RCC 7860 (cell line): ENCODE results near the gene SPPL2C.

Experiments used
- DNase-seq: peaks from one replicate; pipeline ENCODE4 v3.0.0-alpha.2; 2015; ENCODE audit warnings: low spot score
- FAIRE-seq: peaks from 2 replicates; lab custom pipeline; 2012; peaks lifted over from hg19 to GRCh38; lab: Jason Lieb, UNC

The SPPL2C gene, protein sequence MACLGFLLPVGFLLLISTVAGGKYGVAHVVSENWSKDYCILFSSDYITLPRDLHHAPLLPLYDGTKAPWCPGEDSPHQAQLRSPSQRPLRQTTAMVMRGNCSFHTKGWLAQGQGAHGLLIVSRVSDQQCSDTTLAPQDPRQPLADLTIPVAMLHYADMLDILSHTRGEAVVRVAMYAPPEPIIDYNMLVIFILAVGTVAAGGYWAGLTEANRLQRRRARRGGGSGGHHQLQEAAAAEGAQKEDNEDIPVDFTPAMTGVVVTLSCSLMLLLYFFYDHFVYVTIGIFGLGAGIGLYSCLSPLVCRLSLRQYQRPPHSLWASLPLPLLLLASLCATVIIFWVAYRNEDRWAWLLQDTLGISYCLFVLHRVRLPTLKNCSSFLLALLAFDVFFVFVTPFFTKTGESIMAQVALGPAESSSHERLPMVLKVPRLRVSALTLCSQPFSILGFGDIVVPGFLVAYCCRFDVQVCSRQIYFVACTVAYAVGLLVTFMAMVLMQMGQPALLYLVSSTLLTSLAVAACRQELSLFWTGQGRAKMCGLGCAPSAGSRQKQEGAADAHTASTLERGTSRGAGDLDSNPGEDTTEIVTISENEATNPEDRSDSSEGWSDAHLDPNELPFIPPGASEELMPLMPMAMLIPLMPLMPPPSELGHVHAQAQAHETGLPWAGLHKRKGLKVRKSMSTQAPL

GRCh38 chr17:45844695-45845375 lies at the start of gene SPPL2C:
TSS of gene SPPL2C (plus strand) at chr17:45844881. CDS start at chr17:45844907, 26 bp downstream.
- DNase-seq: no peak

GRCh38 chr17:45800816-45801215 lies 43.9 kb upstream of the SPPL2C start:
- DNase-seq: no peak
- no peak for FAIRE-seq

More at GRCh38 chr17:45844695-45845375, at the start of gene SPPL2C:
- FAIRE-seq: no peak

- DNase-seq (no peak), FAIRE-seq (no peak)
Observed at GRCh38 chr17:45801421-45801820, 43.3 kb upstream of the SPPL2C start.

DNA sequence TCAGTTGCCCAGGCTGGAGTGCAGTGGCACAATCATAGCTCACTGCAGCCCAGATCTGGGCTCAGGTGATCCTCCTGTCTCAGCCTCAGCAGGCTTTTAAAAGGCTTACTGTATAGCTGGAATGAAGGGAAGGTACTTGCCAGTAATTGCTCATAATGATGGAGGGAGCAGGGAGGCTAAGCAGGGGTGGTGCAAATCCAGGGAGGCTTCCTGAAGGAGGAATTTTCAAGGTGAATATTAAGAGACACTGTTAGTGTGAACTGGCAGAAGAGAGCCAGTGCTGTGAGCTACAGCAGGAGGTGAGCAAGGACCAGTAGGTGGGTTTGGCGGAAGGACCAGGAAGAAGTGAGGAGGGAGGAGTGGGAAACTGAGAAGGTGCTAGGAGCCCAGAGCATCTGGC lies 35.8 kb upstream of the SPPL2C start:
- no peak for DNase-seq
- FAIRE-seq: no peak

GRCh38 chr17:45809499-45809898 lies 35.2 kb upstream of the SPPL2C start:
- FAIRE-seq: no peak
- DNase-seq: no peak

DNA sequence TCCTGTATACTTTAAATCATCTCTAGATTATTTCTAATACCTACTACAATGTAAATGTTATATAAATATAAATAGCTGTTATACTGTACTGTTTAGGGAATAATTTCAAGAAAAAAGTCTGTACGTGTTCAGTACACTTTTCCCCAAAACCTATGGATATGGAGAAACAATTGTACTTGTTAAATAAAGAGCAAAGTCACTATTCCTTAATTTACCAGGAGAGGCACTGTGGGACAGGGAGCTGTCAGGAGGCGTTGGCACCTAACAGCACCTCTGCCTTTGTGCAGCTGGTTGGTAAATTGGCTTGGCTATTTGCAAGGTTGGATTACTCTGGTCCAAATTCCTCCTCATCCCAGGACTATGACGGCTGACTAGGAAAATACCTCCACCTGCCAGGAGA lies 32.6 kb upstream of the SPPL2C start:
- no peak for DNase-seq
- no peak for FAIRE-seq

DNA sequence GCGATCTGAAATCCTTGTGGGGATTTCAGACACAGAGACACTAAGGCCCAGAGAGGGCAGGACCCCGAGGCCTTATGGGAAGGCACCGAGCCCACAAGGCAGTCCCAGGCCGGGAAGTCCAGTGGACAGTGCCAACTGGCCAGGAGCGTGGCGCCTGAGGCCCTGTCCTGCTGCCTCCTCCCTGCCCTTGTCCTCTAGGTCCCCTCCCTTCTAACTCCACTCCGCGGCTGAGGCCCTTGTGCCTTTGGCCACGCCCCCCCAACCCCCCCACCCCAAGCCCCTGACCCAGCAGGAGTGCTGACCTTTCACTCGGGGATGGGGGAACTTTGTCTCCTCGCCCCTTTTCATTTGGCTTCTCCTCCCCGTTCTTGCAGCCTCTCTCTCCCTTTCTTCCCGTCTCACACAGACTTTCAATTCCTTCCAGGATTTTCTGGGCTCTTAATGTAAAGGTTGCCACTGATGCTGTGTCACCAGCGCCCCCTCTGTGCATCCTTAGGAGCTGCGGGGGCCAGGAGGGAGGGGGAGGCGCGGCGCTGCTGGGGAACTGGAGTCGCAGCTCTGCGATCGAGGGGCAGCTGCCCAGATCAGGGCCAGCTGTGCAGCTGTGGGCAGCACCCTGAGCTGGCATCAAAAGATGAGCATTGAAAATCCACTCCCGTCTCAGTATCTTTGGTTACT lies 31.5 kb upstream of the SPPL2C start:
- FAIRE-seq (no peak), DNase-seq (no peak)

DNA sequence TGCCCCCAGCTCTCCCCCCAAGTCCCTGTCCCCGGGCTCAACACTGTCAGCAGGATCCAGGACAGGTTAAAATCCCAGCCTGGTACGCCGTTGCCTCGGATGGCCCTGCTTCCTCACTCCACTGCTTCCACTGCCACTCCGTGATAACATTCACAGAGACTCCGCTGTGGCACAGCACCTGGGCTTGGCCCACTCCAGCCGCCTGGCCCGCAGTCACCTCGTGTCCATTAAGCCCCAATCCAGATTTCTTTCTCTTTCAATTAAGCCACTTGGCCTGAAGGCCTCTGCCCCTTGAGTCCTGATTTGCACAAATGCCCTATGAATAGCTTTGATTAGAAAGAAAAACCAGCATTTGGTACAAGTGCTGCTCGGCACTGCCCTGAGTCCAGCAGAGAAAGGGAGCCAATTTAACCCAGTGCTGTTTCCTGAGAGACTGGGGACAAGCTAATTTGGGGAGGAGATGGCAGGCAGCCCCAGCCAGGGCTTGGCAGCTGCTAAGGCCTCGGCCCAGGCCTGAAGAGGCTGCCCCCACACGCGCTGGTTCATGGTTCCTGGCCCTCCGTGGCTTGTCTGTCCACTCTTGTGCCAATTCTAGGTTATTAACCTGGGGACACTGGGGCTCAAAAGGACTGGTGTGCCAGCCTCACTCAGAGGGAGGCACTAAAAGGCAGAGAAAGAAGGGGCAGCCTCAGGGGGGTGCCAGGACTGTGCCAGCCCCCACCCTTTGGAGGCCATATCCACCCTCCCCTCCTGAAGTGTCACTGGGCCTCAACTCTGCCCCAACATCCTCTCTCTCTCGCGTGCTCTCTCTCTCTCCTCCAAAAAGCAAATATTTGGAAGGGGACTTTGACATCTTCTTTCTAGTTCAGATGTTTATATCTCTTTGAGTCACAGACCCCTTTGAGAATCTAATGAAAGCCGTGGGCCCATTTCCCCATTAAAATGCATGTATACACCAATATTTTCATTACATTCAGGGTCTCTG lies 29.8 kb upstream of the SPPL2C start:
- DNase-seq (no peak), FAIRE-seq (no peak)

GRCh38 chr17:45815752-45816151 lies 28.9 kb upstream of the SPPL2C start:
- DNase-seq (no peak), FAIRE-seq (no peak)

DNA sequence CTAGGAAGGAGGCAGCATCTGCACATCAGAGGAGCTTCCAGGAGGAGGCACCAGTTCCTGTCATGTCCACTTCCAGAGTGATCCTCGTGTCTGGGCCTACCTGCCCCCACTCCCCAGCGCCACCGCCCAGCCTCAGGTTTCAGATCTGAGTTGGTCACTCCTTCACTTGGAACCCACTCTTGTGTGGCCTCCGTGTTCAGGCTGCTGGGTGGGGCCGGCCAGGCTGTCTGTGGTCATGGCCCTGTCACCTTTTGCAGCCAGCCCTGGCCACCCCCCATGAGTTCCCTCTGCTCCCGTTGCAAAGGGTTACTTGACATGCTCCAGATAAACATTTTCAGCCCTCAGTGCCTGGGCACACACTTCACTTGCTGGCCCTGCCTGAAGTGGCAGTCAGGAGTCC lies 26.6 kb upstream of the SPPL2C start:
- no peak for DNase-seq
- FAIRE-seq: no peak

DNA sequence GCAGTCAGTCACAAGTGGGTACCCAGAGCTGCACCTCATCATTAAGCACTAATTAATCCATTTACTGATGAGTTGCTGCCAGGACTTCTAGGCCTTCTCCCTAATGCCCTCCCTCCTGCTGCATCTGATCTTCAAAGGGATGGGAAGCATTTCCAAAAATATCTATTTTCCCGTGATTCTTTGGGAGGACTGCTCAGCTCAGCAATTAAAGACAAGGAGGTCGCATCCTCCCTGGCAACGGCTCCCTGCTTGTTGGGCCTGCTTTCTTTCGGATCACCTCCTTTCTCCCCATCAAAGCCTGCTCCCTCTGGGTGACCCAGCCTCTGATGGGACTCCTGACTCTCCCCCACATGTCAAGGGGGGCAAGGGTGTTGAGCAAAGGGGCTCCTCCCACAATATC lies 26.0 kb upstream of the SPPL2C start:
- DNase-seq (no peak), FAIRE-seq (no peak)

DNA sequence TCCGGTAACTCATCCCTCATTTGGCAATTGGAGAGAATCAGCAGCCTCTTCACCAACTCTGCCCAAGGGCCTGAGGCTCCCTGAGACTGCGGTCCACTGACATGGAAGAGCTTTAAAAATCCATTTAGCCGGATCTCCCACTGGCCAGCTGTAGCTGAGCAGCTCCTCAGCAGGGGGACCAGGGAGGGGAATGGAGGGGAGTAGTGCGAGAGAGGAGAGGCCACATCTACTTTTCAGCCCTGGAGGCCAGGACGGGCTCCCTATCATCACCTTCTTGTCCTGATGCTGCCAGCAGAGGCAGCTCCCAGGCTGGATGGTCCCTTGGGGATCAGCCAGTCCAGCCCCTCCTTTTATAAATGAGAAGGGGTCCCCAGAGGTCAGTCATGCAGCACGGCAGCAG lies 25.0 kb upstream of the SPPL2C start:
- no peak for DNase-seq
- FAIRE-seq: no peak

DNA sequence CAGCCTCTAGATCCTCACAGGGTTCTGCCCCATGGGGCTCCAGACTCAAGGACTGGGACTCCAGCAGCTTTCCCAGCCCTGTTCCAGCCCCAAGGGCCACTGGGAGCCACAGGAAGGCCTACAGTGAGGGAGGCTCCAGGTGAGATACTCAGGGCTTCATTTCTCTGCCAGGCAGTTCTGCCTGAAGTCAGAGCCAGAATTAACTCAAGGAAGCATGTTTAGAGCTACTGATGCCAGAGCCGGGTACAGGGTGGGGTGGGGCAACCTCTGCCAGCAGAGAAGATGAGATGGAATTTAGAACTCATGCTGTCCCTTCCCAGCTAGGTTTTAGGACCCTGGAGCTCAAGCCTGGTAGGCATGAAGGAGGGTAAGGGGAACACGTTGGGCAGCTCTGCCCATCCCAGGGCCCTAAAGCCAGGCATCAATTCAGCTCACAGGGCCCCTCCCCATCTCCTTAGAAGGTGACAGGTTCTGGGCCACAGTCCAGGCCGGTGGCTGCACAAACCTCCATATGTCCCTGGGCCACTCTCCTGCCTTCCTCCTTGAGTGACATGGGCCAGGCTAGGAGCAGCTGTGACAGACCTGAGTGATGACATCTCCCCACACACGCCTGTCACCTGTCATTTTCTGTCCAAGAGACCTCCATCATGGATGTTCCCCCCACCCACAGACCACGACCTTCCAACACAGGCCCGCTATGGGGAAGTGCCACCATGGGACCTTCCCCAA lies 24.5 kb upstream of the SPPL2C start:
- DNase-seq: no peak
- no peak for FAIRE-seq

- no peak for DNase-seq
- no peak for FAIRE-seq
Observed at GRCh38 chr17:45821147-45821546, 23.5 kb upstream of the SPPL2C start.

GRCh38 chr17:45823598-45823997 lies 21.1 kb upstream of the SPPL2C start:
- FAIRE-seq: no peak
- DNase-seq: no peak

DNA sequence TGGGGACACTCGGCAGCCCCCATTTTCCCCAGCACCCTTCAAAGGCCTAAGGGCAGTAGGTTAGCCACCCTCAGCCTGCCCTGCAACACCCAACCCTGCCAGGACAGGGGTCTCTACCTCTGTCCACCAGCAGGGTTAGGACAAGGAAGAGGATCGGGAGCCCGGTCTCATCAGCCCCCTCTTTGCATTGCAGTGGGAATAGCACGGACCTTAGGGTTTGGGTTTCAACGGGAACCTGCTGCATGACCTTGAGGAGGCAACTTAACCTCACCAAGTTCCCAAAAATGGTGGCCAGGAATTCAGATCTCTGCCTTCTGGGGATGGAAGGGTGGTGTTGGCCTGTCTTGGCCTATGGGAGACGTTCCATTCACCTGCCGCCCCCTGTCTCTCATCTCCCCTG lies 20.2 kb upstream of the SPPL2C start:
- DNase-seq (no peak), FAIRE-seq (no peak)

DNA sequence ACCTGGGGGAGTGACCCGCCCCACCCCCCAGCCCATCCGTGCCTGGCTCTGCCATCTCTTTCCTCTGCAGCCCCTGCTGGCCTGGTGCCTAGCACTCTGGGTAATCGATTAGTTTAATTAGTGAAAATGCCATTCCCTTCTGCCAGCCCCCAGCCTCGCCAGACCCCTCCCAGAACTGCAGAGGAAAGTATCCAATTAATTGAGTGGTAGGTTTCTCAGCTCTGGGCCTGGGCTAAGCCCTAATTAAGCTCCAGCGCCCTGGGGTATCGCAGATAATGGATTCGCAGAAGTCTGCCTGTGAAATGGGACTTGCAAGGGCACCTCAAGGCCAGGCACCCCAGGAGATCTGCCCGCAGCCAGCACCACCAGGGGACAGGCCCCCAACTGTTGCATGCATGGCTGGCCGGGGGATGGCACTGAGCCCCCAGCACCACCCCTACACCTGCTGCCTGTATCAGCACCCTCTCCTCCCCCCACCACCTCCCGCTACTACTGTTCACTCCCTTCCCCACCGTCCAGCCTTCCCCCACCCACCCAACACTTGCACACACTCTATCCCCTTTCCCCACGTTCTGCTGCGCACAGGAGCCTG lies 19.7 kb upstream of the SPPL2C start:
- FAIRE-seq (no peak), DNase-seq (no peak)

- FAIRE-seq: no peak
- DNase-seq: no peak
Observed at GRCh38 chr17:45825792-45826191, 18.9 kb upstream of the SPPL2C start.
